ENCODE results near the gene GRIK1. TPM values are rescaled to one million over a fixed set of nuclear protein-coding genes. Genes with fewer than 3 reads are reported as not detected.

Gene GRIK1
- total RNA-seq, 1 donor: not detected

DNA sequence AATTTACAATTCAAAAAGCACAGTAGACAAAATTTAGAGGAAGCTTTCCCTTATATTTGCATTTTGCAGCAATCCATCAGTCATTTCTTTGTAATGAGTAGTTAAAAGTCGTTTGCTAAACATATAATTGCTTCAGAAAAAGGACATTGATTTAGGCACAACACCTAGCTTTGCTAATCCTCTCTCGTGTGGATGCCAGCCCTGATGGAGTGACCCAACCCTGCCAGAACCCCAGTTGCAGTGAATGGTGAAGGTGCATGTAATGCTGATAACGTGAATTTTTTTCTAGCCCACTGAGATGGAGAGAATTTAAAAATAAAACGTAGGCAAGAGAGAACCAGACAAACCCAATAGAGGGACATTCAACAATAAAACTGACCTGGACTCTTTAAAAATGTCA lies 263.4 kb downstream of the GRIK1 start:
- DNase-seq (ENCODE audit: insufficient read length, low spot score, missing footprints): no peak
- no peaks in the 10 kb centered on the region for H3K79me2 ChIP-seq (ENCODE audit: insufficient read depth, low read length)
- H3K27ac ChIP-seq (ENCODE audit: low read depth, low read length): no peak overlapping the region
- TF ChIP-seq, protein P1, sequence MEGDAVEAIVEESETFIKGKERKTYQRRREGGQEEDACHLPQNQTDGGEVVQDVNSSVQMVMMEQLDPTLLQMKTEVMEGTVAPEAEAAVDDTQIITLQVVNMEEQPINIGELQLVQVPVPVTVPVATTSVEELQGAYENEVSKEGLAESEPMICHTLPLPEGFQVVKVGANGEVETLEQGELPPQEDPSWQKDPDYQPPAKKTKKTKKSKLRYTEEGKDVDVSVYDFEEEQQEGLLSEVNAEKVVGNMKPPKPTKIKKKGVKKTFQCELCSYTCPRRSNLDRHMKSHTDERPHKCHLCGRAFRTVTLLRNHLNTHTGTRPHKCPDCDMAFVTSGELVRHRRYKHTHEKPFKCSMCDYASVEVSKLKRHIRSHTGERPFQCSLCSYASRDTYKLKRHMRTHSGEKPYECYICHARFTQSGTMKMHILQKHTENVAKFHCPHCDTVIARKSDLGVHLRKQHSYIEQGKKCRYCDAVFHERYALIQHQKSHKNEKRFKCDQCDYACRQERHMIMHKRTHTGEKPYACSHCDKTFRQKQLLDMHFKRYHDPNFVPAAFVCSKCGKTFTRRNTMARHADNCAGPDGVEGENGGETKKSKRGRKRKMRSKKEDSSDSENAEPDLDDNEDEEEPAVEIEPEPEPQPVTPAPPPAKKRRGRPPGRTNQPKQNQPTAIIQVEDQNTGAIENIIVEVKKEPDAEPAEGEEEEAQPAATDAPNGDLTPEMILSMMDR (IDR thresholded peaks at IDR 0.05; ENCODE audit: extremely low read depth, low read depth, low read length): no peak
- no peaks in the 10 kb centered on the region for H3K9me3 ChIP-seq (ENCODE audit: low read depth, low read length)
- H3K4me2 ChIP-seq (ENCODE audit: insufficient read depth, low read length): no peak overlapping the region
- H4K20me1 ChIP-seq (ENCODE audit: insufficient read depth, low read length): no peaks in the 10 kb centered on the region
- no peaks in the 10 kb centered on the region for H3K36me3 ChIP-seq (ENCODE audit: insufficient read depth, low read length)
- no peak overlapping the region for H3K4me3 ChIP-seq (ENCODE audit: insufficient read depth, low read length)
- peaks cover 3% of the 10 kb centered on the region for H3K27me3 ChIP-seq (ENCODE audit: insufficient read depth, low read length)
- no peaks in the 10 kb centered on the region for H3K4me1 ChIP-seq (ENCODE audit: insufficient read depth, low read length)
- H2AFZ ChIP-seq (ENCODE audit: low read length): no peak overlapping the region

- no peaks in the 10 kb centered on the region for H3K4me1 ChIP-seq (ENCODE audit: insufficient read depth, low read length)
- no peaks in the 10 kb centered on the region for H3K79me2 ChIP-seq (ENCODE audit: insufficient read depth, low read length)
- H3K27me3 ChIP-seq (ENCODE audit: insufficient read depth, low read length): peaks cover 3% of the 10 kb centered on the region
- H2AFZ ChIP-seq (ENCODE audit: low read length): no peak overlapping the region
- no peaks in the 10 kb centered on the region for H4K20me1 ChIP-seq (ENCODE audit: insufficient read depth, low read length)
- H3K4me3 ChIP-seq (ENCODE audit: insufficient read depth, low read length): no peak overlapping the region
- H3K36me3 ChIP-seq (ENCODE audit: insufficient read depth, low read length): no peaks in the 10 kb centered on the region
- H3K4me2 ChIP-seq (ENCODE audit: insufficient read depth, low read length): no peak overlapping the region
- no peak overlapping the region for H3K27ac ChIP-seq (ENCODE audit: low read depth, low read length)
- H3K9me3 ChIP-seq (ENCODE audit: low read depth, low read length): no peaks in the 10 kb centered on the region
- no peak for DNase-seq (ENCODE audit: insufficient read length, low spot score, missing footprints)
- TF ChIP-seq, protein P1 (IDR thresholded peaks at IDR 0.05; ENCODE audit: extremely low read depth, low read depth, low read length): no peak
Measured at GRCh38 chr21:29675451-29675850, 264.3 kb downstream of the GRIK1 start.

DNA sequence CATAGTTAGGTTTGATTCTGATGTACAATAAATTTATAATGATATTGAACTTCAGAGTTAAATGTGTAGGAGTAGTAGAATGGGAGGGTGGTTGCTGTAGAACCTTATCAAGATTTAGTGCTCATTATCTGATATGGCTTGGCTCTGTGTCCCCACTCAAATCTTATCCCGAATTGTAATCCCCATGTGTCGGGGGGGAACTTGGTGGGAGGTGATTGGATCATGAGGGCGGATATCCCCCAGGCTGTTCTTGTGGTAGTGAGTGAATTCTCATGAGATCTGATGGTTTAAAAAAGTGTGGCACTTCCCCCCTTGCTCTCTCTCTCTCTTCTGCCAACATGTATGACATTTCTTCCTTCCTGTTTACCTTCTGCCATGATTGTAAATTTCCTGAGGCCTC lies 265.5 kb downstream of the GRIK1 start:
- no peak overlapping the region for H2AFZ ChIP-seq (ENCODE audit: low read length)
- H3K4me1 ChIP-seq (ENCODE audit: insufficient read depth, low read length): no peaks in the 10 kb centered on the region
- no peaks in the 10 kb centered on the region for H4K20me1 ChIP-seq (ENCODE audit: insufficient read depth, low read length)
- H3K4me2 ChIP-seq (ENCODE audit: insufficient read depth, low read length): no peak overlapping the region
- no peaks in the 10 kb centered on the region for H3K36me3 ChIP-seq (ENCODE audit: insufficient read depth, low read length)
- no peaks in the 10 kb centered on the region for H3K79me2 ChIP-seq (ENCODE audit: insufficient read depth, low read length)
- peaks cover 3% of the 10 kb centered on the region for H3K27me3 ChIP-seq (ENCODE audit: insufficient read depth, low read length)
- TF ChIP-seq, protein P1 (IDR thresholded peaks at IDR 0.05; ENCODE audit: extremely low read depth, low read depth, low read length): no peak
- no peak for DNase-seq (ENCODE audit: insufficient read length, low spot score, missing footprints)
- H3K27ac ChIP-seq (ENCODE audit: low read depth, low read length): no peak overlapping the region
- no peaks in the 10 kb centered on the region for H3K9me3 ChIP-seq (ENCODE audit: low read depth, low read length)
- no peak overlapping the region for H3K4me3 ChIP-seq (ENCODE audit: insufficient read depth, low read length)

- DNase-seq (ENCODE audit: insufficient read length, low spot score, missing footprints): no peak
- Histone ChIP-seq H3K4me1 (ENCODE audit: insufficient read depth, low read length) (no peaks in the 10 kb centered on the region), H3K4me3 (ENCODE audit: insufficient read depth, low read length) (no peak overlapping the region), H3K36me3 (ENCODE audit: insufficient read depth, low read length) (no peaks in the 10 kb centered on the region), H3K4me2 (ENCODE audit: insufficient read depth, low read length) (no peak overlapping the region), H3K27ac (ENCODE audit: low read depth, low read length) (no peak overlapping the region), H3K79me2 (ENCODE audit: insufficient read depth, low read length) (no peaks in the 10 kb centered on the region), H3K9me3 (ENCODE audit: low read depth, low read length) (no peaks in the 10 kb centered on the region), H2AFZ (ENCODE audit: low read length) (no peak overlapping the region), H3K27me3 (ENCODE audit: insufficient read depth, low read length) (peaks cover 3% of the 10 kb centered on the region), H4K20me1 (ENCODE audit: insufficient read depth, low read length) (no peaks in the 10 kb centered on the region)
- TF ChIP-seq, protein P1 (IDR thresholded peaks at IDR 0.05; ENCODE audit: extremely low read depth, low read depth, low read length): no peak
Measured at GRCh38 chr21:29673096-29673610, 266.6 kb downstream of the GRIK1 start.
